ENCODE data around the gene PRR23E.

PRR23E gene

GRCh38 chr3:127228866-127229265 lies 35.9 kb downstream of the PRR23E start:
- Mint-ChIP-seq H3K36me3 (no peaks in the 10 kb centered on the region), H3K9me3 (peaks cover 15% of the 10 kb centered on the region)

GRCh38 chr3:127233371-127233770 lies 40.4 kb downstream of the PRR23E start:
- H3K9me3 Mint-ChIP-seq: peaks cover 5% of the 10 kb centered on the region
- H3K4me1 Mint-ChIP-seq: no peaks in the 10 kb centered on the region
- H3K36me3 Mint-ChIP-seq: no peaks in the 10 kb centered on the region
- no peak for DNase-seq (ENCODE audit: low spot score in 2 of 2)
- no peak overlapping the region for H3K27ac Mint-ChIP-seq
- peaks cover 4% of the 10 kb centered on the region for H3K27me3 Mint-ChIP-seq
- ATAC-seq (ENCODE audit: low read depth): no peak
- no peak overlapping the region for H3K4me3 Mint-ChIP-seq

More at GRCh38 chr3:127228866-127229265, 35.9 kb downstream of the PRR23E start:
- no peak overlapping the region for H3K4me3 Mint-ChIP-seq
- H3K4me1 Mint-ChIP-seq: no peaks in the 10 kb centered on the region
- no peak for ATAC-seq (ENCODE audit: low read depth)
- peaks cover 7% of the 10 kb centered on the region for H3K27me3 Mint-ChIP-seq
- H3K27ac Mint-ChIP-seq: no peak overlapping the region
- DNase-seq (ENCODE audit: low spot score in 2 of 2): no peak

- no peaks in the 10 kb centered on the region for H3K36me3 Mint-ChIP-seq
- H3K4me3 Mint-ChIP-seq: no peak overlapping the region
- H3K4me1 Mint-ChIP-seq: no peaks in the 10 kb centered on the region
- ATAC-seq (ENCODE audit: low read depth): no peak
- no peak overlapping the region for H3K27ac Mint-ChIP-seq
- peaks cover under 1% of the 10 kb centered on the region for H3K27me3 Mint-ChIP-seq
- peaks cover 5% of the 10 kb centered on the region for H3K9me3 Mint-ChIP-seq
- no peak for DNase-seq (ENCODE audit: low spot score in 2 of 2)
Observed at GRCh38 chr3:127234778-127235177, 41.8 kb downstream of the PRR23E start.

DNA sequence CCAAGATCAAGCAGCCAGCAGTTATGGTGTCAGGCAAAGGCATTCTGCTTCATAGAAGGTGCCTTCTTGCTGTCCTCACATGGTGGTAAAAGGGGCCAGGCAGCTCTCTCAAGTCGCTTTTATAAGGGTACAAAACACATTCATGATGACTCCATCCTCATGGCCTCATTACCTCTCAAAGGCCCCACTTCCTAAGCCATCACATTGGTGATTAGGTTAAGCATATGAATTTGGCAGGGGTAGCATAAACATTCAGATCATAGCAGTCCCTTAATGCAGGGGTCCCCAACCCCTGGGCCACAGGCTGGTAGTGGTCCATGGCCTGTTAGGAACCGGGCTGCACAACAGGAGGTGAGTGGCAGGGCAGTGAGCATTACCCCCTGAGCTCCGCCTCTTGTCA lies 42.8 kb downstream of the PRR23E start:
- peaks cover 5% of the 10 kb centered on the region for H3K9me3 Mint-ChIP-seq
- no peak overlapping the region for H3K27ac Mint-ChIP-seq
- H3K27me3 Mint-ChIP-seq: peaks cover 4% of the 10 kb centered on the region
- H3K4me3 Mint-ChIP-seq: no peak overlapping the region
- ATAC-seq (ENCODE audit: low read depth) (no peak), DNase-seq (ENCODE audit: low spot score in 2 of 2) (no peak)
- no peaks in the 10 kb centered on the region for H3K36me3 Mint-ChIP-seq
- no peaks in the 10 kb centered on the region for H3K4me1 Mint-ChIP-seq

DNA sequence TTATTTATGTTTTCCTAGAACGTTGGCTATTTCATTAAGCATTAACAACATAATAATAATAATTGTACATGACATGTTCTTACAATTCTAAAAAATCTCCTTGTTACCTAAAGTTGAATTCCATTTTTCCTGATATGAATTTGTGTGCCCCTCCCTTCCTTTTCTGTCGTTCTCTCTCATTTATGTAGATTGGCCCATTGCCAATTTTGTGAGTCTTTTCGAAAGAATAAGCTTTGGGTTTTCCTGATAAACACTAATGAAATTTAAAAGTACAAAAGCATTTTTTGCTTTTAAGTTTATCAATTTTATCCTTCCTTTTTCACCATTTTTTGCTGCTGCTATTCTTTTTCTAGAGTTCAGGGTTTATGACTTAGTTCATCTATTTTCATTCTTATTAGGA lies 44.9 kb downstream of the PRR23E start:
- DNase-seq (ENCODE audit: low spot score in 2 of 2): no peak
- Mint-ChIP-seq H3K36me3 (no peaks in the 10 kb centered on the region), H3K27ac (no peak overlapping the region), H3K9me3 (peaks cover 7% of the 10 kb centered on the region), H3K27me3 (peaks cover 6% of the 10 kb centered on the region), H3K4me1 (no peaks in the 10 kb centered on the region), H3K4me3 (no peak overlapping the region)
- no peak for ATAC-seq (ENCODE audit: low read depth)

GRCh38 chr3:127238602-127239001 lies 45.7 kb downstream of the PRR23E start:
- Mint-ChIP-seq H3K4me1 (no peaks in the 10 kb centered on the region), H3K27ac (no peak overlapping the region), H3K4me3 (no peak overlapping the region), H3K27me3 (peaks cover 6% of the 10 kb centered on the region), H3K9me3 (peaks cover 8% of the 10 kb centered on the region), H3K36me3 (no peaks in the 10 kb centered on the region)
- ATAC-seq (ENCODE audit: low read depth) (no peak), DNase-seq (ENCODE audit: low spot score in 2 of 2) (no peak)

DNA sequence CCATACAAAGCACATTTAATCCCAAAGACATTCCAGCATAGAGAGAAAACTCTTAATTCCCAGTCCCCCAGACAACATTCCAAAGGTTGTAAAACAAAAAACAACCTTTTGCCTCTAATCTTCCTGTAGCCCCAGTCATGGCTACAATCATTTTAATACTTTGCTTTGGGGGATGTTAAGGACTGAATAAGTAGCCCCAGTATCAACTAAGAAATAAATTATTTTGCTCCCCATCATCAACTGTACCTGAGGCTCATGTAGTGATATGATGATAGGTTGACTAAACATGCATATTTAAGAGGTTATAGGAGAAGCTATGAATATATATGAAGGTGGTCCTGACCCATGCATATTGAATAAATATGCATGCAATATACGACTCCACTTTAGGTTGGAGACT lies 54.4 kb downstream of the PRR23E start:
- Mint-ChIP-seq H3K27ac (no peak overlapping the region), H3K4me1 (no peaks in the 10 kb centered on the region), H3K27me3 (no peaks in the 10 kb centered on the region), H3K4me3 (no peak overlapping the region), H3K9me3 (peaks cover 14% of the 10 kb centered on the region), H3K36me3 (no peaks in the 10 kb centered on the region)
- ATAC-seq (ENCODE audit: low read depth) (no peak), DNase-seq (ENCODE audit: low spot score in 2 of 2) (no peak)

All from memory B cell (primary cell).